Activated naive CD8-positive, alpha-beta T cell treated with anti-CD3 and anti-CD28 coated beads for 36 hours (primary cell): Measurements from ENCODE around the gene CAMP. TPM values are rescaled to one million over a fixed set of nuclear protein-coding genes. Genes with fewer than 3 reads are reported as not detected.
"Not testable (repeated sequence)": the region's sequence is repeated elsewhere in the genome, so short reads cannot be mapped to it uniquely, and the experiment has no call there.

Experiments
- DNase-seq: peaks from one replicate; pipeline ENCODE4 v3.0.0; 2021
- H3K27ac Mint-ChIP-seq: one replicate; pipeline ENCODE4 v1.8.0; 2022; ENCODE audit warnings: mild to moderate bottlenecking, moderate library complexity, mixed read lengths
- H3K27me3 Mint-ChIP-seq: one replicate; pipeline ENCODE4 v1.8.0; 2022; ENCODE audit warnings: mild to moderate bottlenecking, mixed read lengths
- H3K36me3 Mint-ChIP-seq: one replicate; pipeline ENCODE4 v1.8.0; 2021; ENCODE audit warnings: mild to moderate bottlenecking, mixed read lengths
- H3K4me1 Mint-ChIP-seq: one replicate; pipeline ENCODE4 v1.8.0; 2021; ENCODE audit warnings: mixed read lengths
- H3K4me3 Mint-ChIP-seq: one replicate; pipeline ENCODE4 v1.8.0; 2022; ENCODE audit warnings: mild to moderate bottlenecking, moderate library complexity, mixed read lengths
- H3K9me3 Mint-ChIP-seq: one replicate; pipeline ENCODE4 v1.8.0; 2022; ENCODE audit warnings: mixed read lengths
- total RNA-seq, 2 experiments: library from RNA; stranded (reverse); gene quantifications; one replicate each; pipeline ENCODE4 v1.2.3, GENCODE V29; 2021

CAMP gene
- total RNA-seq, 2 experiments from 2014 or later: not detected

GRCh38 chr3:48268381-48268935 lies 45.2 kb downstream of the CAMP start:
- DNase-seq: peak; percentile 86
- H3K4me3 Mint-ChIP-seq: peak overlapping the region; percentile 60
- H3K27me3 Mint-ChIP-seq: no peaks in the 10 kb centered on the region
- peaks cover 47% of the 10 kb centered on the region for H3K4me1 Mint-ChIP-seq
- peaks cover 2% of the 10 kb centered on the region for H3K9me3 Mint-ChIP-seq
- peak overlapping the region; percentile 95 for H3K27ac Mint-ChIP-seq
- H3K36me3 Mint-ChIP-seq: peaks cover 42% of the 10 kb centered on the region

- peak overlapping the region; percentile 60 for H3K4me3 Mint-ChIP-seq
- no peaks in the 10 kb centered on the region for H3K27me3 Mint-ChIP-seq
- peaks cover 2% of the 10 kb centered on the region for H3K9me3 Mint-ChIP-seq
- DNase-seq: peak; percentile 51
- peaks cover 39% of the 10 kb centered on the region for H3K36me3 Mint-ChIP-seq
- peaks cover 50% of the 10 kb centered on the region for H3K4me1 Mint-ChIP-seq
- peak overlapping the region; percentile 95 for H3K27ac Mint-ChIP-seq
These were observed 45.8 kb downstream of the CAMP start for GRCh38 chr3:48268936-48269561.

- no peak for DNase-seq
- Mint-ChIP-seq H3K27me3 (no peaks in the 10 kb centered on the region), H3K4me3 (peak overlapping the region; percentile 37), H3K27ac (peak overlapping the region; percentile 95), H3K9me3 (peaks cover 2% of the 10 kb centered on the region), H3K36me3 (peaks cover 36% of the 10 kb centered on the region), H3K4me1 (peaks cover 50% of the 10 kb centered on the region)
These were observed 46.3 kb downstream of the CAMP start for GRCh38 chr3:48269592-48269991.

GRCh38 chr3:48270306-48270705 lies 47.0 kb downstream of the CAMP start:
- H3K4me3 Mint-ChIP-seq: no peak overlapping the region
- DNase-seq: no peak
- peaks cover 50% of the 10 kb centered on the region for H3K4me1 Mint-ChIP-seq
- no peaks in the 10 kb centered on the region for H3K27me3 Mint-ChIP-seq
- peak overlapping the region; percentile 75 for H3K27ac Mint-ChIP-seq
- peaks cover 2% of the 10 kb centered on the region for H3K9me3 Mint-ChIP-seq
- peaks cover 36% of the 10 kb centered on the region for H3K36me3 Mint-ChIP-seq

GRCh38 chr3:48271223-48271622 lies 47.9 kb downstream of the CAMP start:
- H3K4me1 Mint-ChIP-seq: peaks cover 47% of the 10 kb centered on the region
- H3K27ac Mint-ChIP-seq, H3K4me3 Mint-ChIP-seq, H3K27me3 Mint-ChIP-seq, H3K9me3 Mint-ChIP-seq, DNase-seq: not testable (repeated sequence)
- H3K36me3 Mint-ChIP-seq: peaks cover 36% of the 10 kb centered on the region

GRCh38 chr3:48271763-48272498 lies 48.6 kb downstream of the CAMP start:
- H3K4me3 Mint-ChIP-seq: no peak overlapping the region
- no peaks in the 10 kb centered on the region for H3K27me3 Mint-ChIP-seq
- no peak for DNase-seq
- H3K9me3 Mint-ChIP-seq: peaks cover 2% of the 10 kb centered on the region
- peaks cover 35% of the 10 kb centered on the region for H3K36me3 Mint-ChIP-seq
- peaks cover 45% of the 10 kb centered on the region for H3K4me1 Mint-ChIP-seq
- H3K27ac Mint-ChIP-seq: no peak overlapping the region

GRCh38 chr3:48273594-48274211 lies 50.4 kb downstream of the CAMP start:
- H3K27ac Mint-ChIP-seq: no peak overlapping the region
- peaks cover 30% of the 10 kb centered on the region for H3K4me1 Mint-ChIP-seq
- H3K4me3 Mint-ChIP-seq: no peak overlapping the region
- H3K9me3 Mint-ChIP-seq: peaks cover 2% of the 10 kb centered on the region
- DNase-seq: peak; percentile 43
- no peaks in the 10 kb centered on the region for H3K27me3 Mint-ChIP-seq
- H3K36me3 Mint-ChIP-seq: peaks cover 25% of the 10 kb centered on the region

- no peak overlapping the region for H3K27ac Mint-ChIP-seq
These were observed 51.2 kb downstream of the CAMP start for GRCh38 chr3:48274452-48274851.

More at GRCh38 chr3:48274452-48274851, 51.2 kb downstream of the CAMP start:
- H3K4me3 Mint-ChIP-seq: no peak overlapping the region
- DNase-seq: no peak
- peaks cover 2% of the 10 kb centered on the region for H3K9me3 Mint-ChIP-seq
- peaks cover 22% of the 10 kb centered on the region for H3K4me1 Mint-ChIP-seq
- peaks cover 20% of the 10 kb centered on the region for H3K36me3 Mint-ChIP-seq
- H3K27me3 Mint-ChIP-seq: no peaks in the 10 kb centered on the region

Other genes with a start within 250 kb of the CAMP start
- gene MAP4, start 207.1 kb upstream of the CAMP start, total RNA-seq: 10 to 100 TPM; 95.2 to 96.7 TPM
- gene CDC25A, start 35.1 kb upstream of the CAMP start, total RNA-seq: 10 to 100 TPM; 55.7 to 57.4 TPM
- gene ZNF589, start 17.6 kb downstream of the CAMP start, total RNA-seq: 10 to 100 TPM; 21.7 to 22.8 TPM
- 10 to 100 TPM; 31.5 to 34.6 TPM for gene NME6, start 77.9 kb downstream of the CAMP start, total RNA-seq
- not detected for gene SPINK8, start 110.2 kb downstream of the CAMP start, total RNA-seq
- gene FBXW12, start 148.7 kb downstream of the CAMP start, total RNA-seq: not detected
- 1 to 10 TPM; 1.6 to 2.4 TPM for gene PLXNB1, start 206.6 kb downstream of the CAMP start, total RNA-seq
- gene CCDC51, start 216.6 kb downstream of the CAMP start, total RNA-seq: 10 to 100 TPM; 28.2 to 29.5 TPM
- 100 to 1,000 TPM; 398 to 421 TPM for gene TMA7, start 216.8 kb downstream of the CAMP start, total RNA-seq
- gene ATRIP, start 223.2 kb downstream of the CAMP start, total RNA-seq: 10 to 100 TPM; 17.3 to 17.9 TPM